Parathyroid adenoma (tissue), 2 donors: ENCODE results near the gene CEP104.

ENCODE experiments used
- H2AFZ ChIP-seq: fragments of 300-600 bp; sonication (generic); one replicate; pipeline ENCODE4 v1.7.0; 2017; ENCODE audit warnings: antibody characterized with exemption, mild to moderate bottlenecking
- H3K27ac ChIP-seq: fragments of 300-600 bp; sonication (generic); one replicate; pipeline ENCODE4 v1.7.0; 2017
- H3K27me3 ChIP-seq: fragments of 300-600 bp; sonication (generic); one replicate; pipeline ENCODE4 v1.7.0; 2017; ENCODE audit warnings: low read length; ENCODE audit not compliant: control insufficient read depth, insufficient read depth
- H3K36me3 ChIP-seq: fragments of 300-600 bp; sonication (generic); one replicate; pipeline ENCODE4 v1.7.0; 2017; ENCODE audit warnings: low read length; ENCODE audit not compliant: control insufficient read depth, insufficient read depth
- H3K4me1 ChIP-seq: fragments of 300-600 bp; sonication (generic); one replicate; pipeline ENCODE4 v1.7.0; 2017; ENCODE audit warnings: control low read depth
- H3K4me2 ChIP-seq: fragments of 300-600 bp; sonication (generic); one replicate; pipeline ENCODE4 v1.7.0; 2017; ENCODE audit warnings: low read length
- H3K4me3 ChIP-seq: fragments of 300-600 bp; sonication (generic); one replicate; pipeline ENCODE4 v1.7.0; 2017; ENCODE audit warnings: low read depth, low read length
- H3K79me2 ChIP-seq: fragments of 300-600 bp; sonication (generic); one replicate; pipeline ENCODE4 v1.7.0; 2017; ENCODE audit warnings: control low read depth
- H3K9ac ChIP-seq: fragments of 300-600 bp; sonication (generic); one replicate; pipeline ENCODE4 v1.7.0; 2017; ENCODE audit warnings: mild to moderate bottlenecking
- H3K9me3 ChIP-seq: fragments of 300-600 bp; sonication (generic); one replicate; pipeline ENCODE4 v1.7.0; 2017; ENCODE audit warnings: low read length; ENCODE audit not compliant: control insufficient read depth
- CTCF ChIP-seq: fragments of 300-600 bp; sonication (generic); IDR thresholded peaks from one replicate; pipeline ENCODE4 v1.7.0; 2017; ENCODE audit warnings: antibody characterized with exemption, mild to moderate bottlenecking
- donor health status: primary hyperparathyroidism.

CEP104 gene

GRCh38 chr1:3857791-3858129, 749 bp upstream of the CEP104 start:
- H3K9me3 ChIP-seq, result no peaks in the 10 kb centered on the region
- TF ChIP-seq CTCF, result no peak
- H3K4me2 ChIP-seq, result peak overlapping the region; percentile 86
- peak overlapping the region; percentile 95 for H2AFZ ChIP-seq
- peak overlapping the region; percentile 75 for H3K27ac ChIP-seq
- H3K4me3 ChIP-seq, result peak overlapping the region; percentile 77
- H3K27me3 ChIP-seq, result no peaks in the 10 kb centered on the region
- H3K79me2 ChIP-seq, result peaks cover 9% of the 10 kb centered on the region
- peaks cover 5% of the 10 kb centered on the region for H3K4me1 ChIP-seq
- no peak overlapping the region for H3K9ac ChIP-seq
- no peaks in the 10 kb centered on the region for H3K36me3 ChIP-seq

- Histone ChIP-seq H3K27me3 (no peaks in the 10 kb centered on the region), H3K27ac (no peak overlapping the region)
These were observed 4.1 kb downstream of the CEP104 start for GRCh38 chr1:3852711-3853485.

GRCh38 chr1:3852091-3852490, 4.9 kb downstream of the CEP104 start:
- Histone ChIP-seq H3K36me3 (no peaks in the 10 kb centered on the region), H3K27me3 (no peaks in the 10 kb centered on the region), H2AFZ (no peak overlapping the region), H3K79me2 (peaks cover 9% of the 10 kb centered on the region), H3K4me1 (peaks cover 5% of the 10 kb centered on the region), H3K27ac (no peak overlapping the region), H3K4me2 (no peak overlapping the region), H3K4me3 (no peak overlapping the region), H3K9ac (no peak overlapping the region), H3K9me3 (no peaks in the 10 kb centered on the region)
- no peak for TF ChIP-seq CTCF

More at GRCh38 chr1:3852711-3853485, 4.1 kb downstream of the CEP104 start:
- Histone ChIP-seq H3K9ac (no peak overlapping the region), H3K9me3 (no peaks in the 10 kb centered on the region), H3K4me1 (peaks cover 5% of the 10 kb centered on the region), H2AFZ (no peak overlapping the region), H3K79me2 (peaks cover 9% of the 10 kb centered on the region), H3K4me3 (no peak overlapping the region), H3K36me3 (no peaks in the 10 kb centered on the region), H3K4me2 (no peak overlapping the region)
- no peak for TF ChIP-seq CTCF

- Histone ChIP-seq H3K36me3 (no peaks in the 10 kb centered on the region), H3K27ac (no peak overlapping the region), H3K4me2 (no peak overlapping the region), H3K27me3 (no peaks in the 10 kb centered on the region), H3K4me1 (peaks cover 5% of the 10 kb centered on the region), H3K9ac (no peak overlapping the region), H3K79me2 (peaks cover 9% of the 10 kb centered on the region), H2AFZ (no peak overlapping the region), H3K4me3 (no peak overlapping the region), H3K9me3 (no peaks in the 10 kb centered on the region)
- TF ChIP-seq CTCF, result no peak
These were observed 5.7 kb downstream of the CEP104 start for GRCh38 chr1:3851292-3851691.

- no peak overlapping the region for H3K4me2 ChIP-seq
- no peak overlapping the region for H2AFZ ChIP-seq
- H3K27me3 ChIP-seq, result no peaks in the 10 kb centered on the region
- no peak overlapping the region for H3K9ac ChIP-seq
- no peak for TF ChIP-seq CTCF
- no peak overlapping the region for H3K27ac ChIP-seq
- no peaks in the 10 kb centered on the region for H3K9me3 ChIP-seq
- peaks cover 6% of the 10 kb centered on the region for H3K79me2 ChIP-seq
- no peak overlapping the region for H3K4me3 ChIP-seq
- peaks cover 4% of the 10 kb centered on the region for H3K4me1 ChIP-seq
- no peaks in the 10 kb centered on the region for H3K36me3 ChIP-seq
These were observed 6.2 kb downstream of the CEP104 start for GRCh38 chr1:3850857-3851256.
